IgD-negative memory B cell (primary cell): ENCODE data around the gene CXCL5. TPM values are rescaled to one million over a fixed set of nuclear protein-coding genes. Genes with fewer than 3 reads are reported as not detected.

Experiments
- H3K27ac Mint-ChIP-seq, 3 donors: one replicate each; pipeline ENCODE4 v1.8.0; 2020 to 2022; ENCODE audit warnings: mild to moderate bottlenecking in 3 of 3, mixed read lengths in 3 of 3, moderate library complexity in 1 of 3
- H3K27me3 Mint-ChIP-seq: one replicate; pipeline ENCODE4 v1.8.0; 2021; ENCODE audit warnings: mixed read lengths
- H3K36me3 Mint-ChIP-seq: one replicate; pipeline ENCODE4 v1.8.0; 2020; ENCODE audit warnings: mild to moderate bottlenecking, mixed read lengths
- H3K4me1 Mint-ChIP-seq, 3 donors: one replicate each; pipeline ENCODE4 v1.8.0; 2020 to 2022; ENCODE audit warnings: mixed read lengths in 3 of 3, mild to moderate bottlenecking in 1 of 3
- H3K4me3 Mint-ChIP-seq, 4 donors: one replicate each; pipeline ENCODE4 v1.8.0; 2020 to 2022; ENCODE audit warnings: mild to moderate bottlenecking in 4 of 4, mixed read lengths in 4 of 4, moderate library complexity in 3 of 4
- H3K9me3 Mint-ChIP-seq, 3 donors: one replicate each; pipeline ENCODE4 v1.8.0; 2020 to 2021; ENCODE audit warnings: mixed read lengths in 3 of 3, mild to moderate bottlenecking in 1 of 3
- polyA plus RNA-seq: library from polyadenylated mRNA; unstranded; fragments of 300-500 nt; fragmentation: Illumina TruSeq; gene quantifications from one replicate; pipeline ENCODE4 v1.2.3, GENCODE V29; 2021

The CXCL5 gene
- polyA plus RNA-seq, 1 donor from 2014 or later, result 0.38 TPM

- Mint-ChIP-seq H3K36me3 (no peaks in the 10 kb centered on the region), H3K4me3 (no peak overlapping the region), H3K9me3 (peaks cover 0 to 7% (median 0%) of the 10 kb centered on the region in 3 donors), H3K27me3 (peaks cover 2% of the 10 kb centered on the region), H3K27ac (no peak overlapping the region), H3K4me1 (no peaks in the 10 kb centered on the region)
Measured at GRCh38 chr4:74030285-74030684, 31.8 kb upstream of the CXCL5 start.

- Mint-ChIP-seq H3K27me3 (no peaks in the 10 kb centered on the region), H3K9me3 (peaks cover 0 to 7% (median 0%) of the 10 kb centered on the region in 3 donors), H3K4me3 (no peak overlapping the region), H3K27ac (no peak overlapping the region), H3K4me1 (no peaks in the 10 kb centered on the region), H3K36me3 (no peaks in the 10 kb centered on the region)
Measured at GRCh38 chr4:74028504-74028903, 30.0 kb upstream of the CXCL5 start.

GRCh38 chr4:74023709-74024108, 25.2 kb upstream of the CXCL5 start:
- Mint-ChIP-seq H3K27ac (no peak overlapping the region), H3K9me3 (peaks cover 0 to 7% (median 0%) of the 10 kb centered on the region in 3 donors), H3K27me3 (no peaks in the 10 kb centered on the region)

GRCh38 chr4:74021601-74022000, 23.1 kb upstream of the CXCL5 start:
- no peaks in the 10 kb centered on the region for H3K4me1 Mint-ChIP-seq
- H3K9me3 Mint-ChIP-seq, result peaks cover 0 to 7% (median 0%) of the 10 kb centered on the region in 3 donors
- H3K4me3 Mint-ChIP-seq, result no peak overlapping the region
- no peaks in the 10 kb centered on the region for H3K27me3 Mint-ChIP-seq
- H3K27ac Mint-ChIP-seq, result no peak overlapping the region
- H3K36me3 Mint-ChIP-seq, result no peaks in the 10 kb centered on the region

More at GRCh38 chr4:74023709-74024108, 25.2 kb upstream of the CXCL5 start:
- no peaks in the 10 kb centered on the region for H3K36me3 Mint-ChIP-seq
- H3K4me1 Mint-ChIP-seq, result no peaks in the 10 kb centered on the region
- no peak overlapping the region for H3K4me3 Mint-ChIP-seq

- peaks cover 2% of the 10 kb centered on the region for H3K27me3 Mint-ChIP-seq
- no peak overlapping the region for H3K4me3 Mint-ChIP-seq
- no peak overlapping the region for H3K27ac Mint-ChIP-seq
- H3K4me1 Mint-ChIP-seq, result no peaks in the 10 kb centered on the region
- H3K36me3 Mint-ChIP-seq, result no peaks in the 10 kb centered on the region
- H3K9me3 Mint-ChIP-seq, result peaks cover under 1 to 3% (median 3%) of the 10 kb centered on the region in 3 donors
Measured at GRCh38 chr4:74018771-74019170, 20.3 kb upstream of the CXCL5 start.

- Mint-ChIP-seq H3K27ac (no peak overlapping the region), H3K27me3 (peaks cover 2% of the 10 kb centered on the region), H3K9me3 (peaks cover 3 to 5% (median 4%) of the 10 kb centered on the region in 3 donors), H3K36me3 (no peaks in the 10 kb centered on the region), H3K4me3 (no peak overlapping the region), H3K4me1 (no peaks in the 10 kb centered on the region)
Measured at GRCh38 chr4:74018116-74018515, 19.6 kb upstream of the CXCL5 start.

- H3K36me3 Mint-ChIP-seq, result no peaks in the 10 kb centered on the region
- H3K27ac Mint-ChIP-seq, result no peak overlapping the region
- H3K27me3 Mint-ChIP-seq, result peaks cover 2% of the 10 kb centered on the region
- no peaks in the 10 kb centered on the region for H3K4me1 Mint-ChIP-seq
- peaks cover 3 to 5% (median 4%) of the 10 kb centered on the region in 3 donors for H3K9me3 Mint-ChIP-seq
- no peak overlapping the region for H3K4me3 Mint-ChIP-seq
Measured at GRCh38 chr4:74016068-74016467, 17.6 kb upstream of the CXCL5 start.

GRCh38 chr4:74015126-74015780, 16.8 kb upstream of the CXCL5 start:
- H3K27ac Mint-ChIP-seq, result no peak overlapping the region
- H3K27me3 Mint-ChIP-seq, result peaks cover 2% of the 10 kb centered on the region
- peaks cover 3 to 5% (median 4%) of the 10 kb centered on the region in 3 donors for H3K9me3 Mint-ChIP-seq
- no peaks in the 10 kb centered on the region for H3K4me1 Mint-ChIP-seq
- no peak overlapping the region for H3K4me3 Mint-ChIP-seq
- no peaks in the 10 kb centered on the region for H3K36me3 Mint-ChIP-seq

GRCh38 chr4:74014332-74014731, 15.9 kb upstream of the CXCL5 start:
- H3K9me3 Mint-ChIP-seq, result peaks cover under 1 to 5% (median 4%) of the 10 kb centered on the region in 3 donors
- H3K27me3 Mint-ChIP-seq, result peaks cover 2% of the 10 kb centered on the region
- H3K27ac Mint-ChIP-seq, result no peak overlapping the region
- H3K36me3 Mint-ChIP-seq, result no peaks in the 10 kb centered on the region
- no peaks in the 10 kb centered on the region for H3K4me1 Mint-ChIP-seq
- no peak overlapping the region for H3K4me3 Mint-ChIP-seq

GRCh38 chr4:74013264-74013663, 14.8 kb upstream of the CXCL5 start:
- Mint-ChIP-seq H3K36me3 (no peaks in the 10 kb centered on the region), H3K4me3 (no peak overlapping the region), H3K9me3 (peaks cover 0 to 5% (median 4%) of the 10 kb centered on the region in 3 donors), H3K4me1 (no peaks in the 10 kb centered on the region), H3K27ac (no peak overlapping the region), H3K27me3 (peaks cover 2% of the 10 kb centered on the region)

- Mint-ChIP-seq H3K36me3 (no peaks in the 10 kb centered on the region), H3K27ac (no peak overlapping the region), H3K4me3 (no peak overlapping the region), H3K4me1 (no peaks in the 10 kb centered on the region), H3K9me3 (peaks cover 0 to 5% (median 4%) of the 10 kb centered on the region in 3 donors), H3K27me3 (peaks cover 2% of the 10 kb centered on the region)
Measured at GRCh38 chr4:74012130-74012529, 13.7 kb upstream of the CXCL5 start.

- no peak overlapping the region for H3K4me3 Mint-ChIP-seq
- H3K27ac Mint-ChIP-seq, result no peak overlapping the region
- peaks cover 0 to 5% (median 2%) of the 10 kb centered on the region in 3 donors for H3K9me3 Mint-ChIP-seq
Measured at GRCh38 chr4:74009307-74009706, 10.8 kb upstream of the CXCL5 start.

GRCh38 chr4:74006009-74006476, 7.6 kb upstream of the CXCL5 start:
- Mint-ChIP-seq H3K36me3 (no peaks in the 10 kb centered on the region), H3K27me3 (no peaks in the 10 kb centered on the region), H3K4me3 (no peak overlapping the region), H3K27ac (no peak overlapping the region), H3K4me1 (no peaks in the 10 kb centered on the region), H3K9me3 (no peaks in the 10 kb centered on the region)

More at GRCh38 chr4:74009307-74009706, 10.8 kb upstream of the CXCL5 start:
- no peaks in the 10 kb centered on the region for H3K4me1 Mint-ChIP-seq
- no peaks in the 10 kb centered on the region for H3K36me3 Mint-ChIP-seq
- H3K27me3 Mint-ChIP-seq, result no peaks in the 10 kb centered on the region

- Mint-ChIP-seq H3K27me3 (no peaks in the 10 kb centered on the region), H3K4me1 (no peaks in the 10 kb centered on the region), H3K27ac (no peak overlapping the region), H3K9me3 (peaks cover 0 to 1% (median 0%) of the 10 kb centered on the region in 3 donors), H3K4me3 (no peak overlapping the region), H3K36me3 (no peaks in the 10 kb centered on the region)
Measured at GRCh38 chr4:74005528-74005927, 7.1 kb upstream of the CXCL5 start.

- no peaks in the 10 kb centered on the region for H3K36me3 Mint-ChIP-seq
- no peak overlapping the region for H3K4me3 Mint-ChIP-seq
- H3K9me3 Mint-ChIP-seq, result peaks cover 0 to 2% (median 0%) of the 10 kb centered on the region in 3 donors
- no peak overlapping the region for H3K27ac Mint-ChIP-seq
- no peaks in the 10 kb centered on the region for H3K27me3 Mint-ChIP-seq
- no peaks in the 10 kb centered on the region for H3K4me1 Mint-ChIP-seq
Measured at GRCh38 chr4:74004668-74005067, 6.2 kb upstream of the CXCL5 start.

GRCh38 chr4:74000301-74000700, 1.8 kb upstream of the CXCL5 start:
- Mint-ChIP-seq H3K36me3 (no peaks in the 10 kb centered on the region), H3K4me1 (peaks cover 0 to 1% (median 0%) of the 10 kb centered on the region in 3 donors), H3K27ac (no peak overlapping the region), H3K9me3 (peaks cover 0 to 2% (median 0%) of the 10 kb centered on the region in 3 donors), H3K27me3 (peaks cover 7% of the 10 kb centered on the region), H3K4me3 (no peak overlapping the region)
